Kidney epithelial cell (primary cell): ENCODE results near the gene CACNA1D. TPM values are rescaled to one million over a fixed set of nuclear protein-coding genes. Genes with fewer than 3 reads are reported as not detected.

Experiments
- DNase-seq: peaks from one replicate; pipeline ENCODE4 v3.0.0-alpha.2; 2010; ENCODE audit warnings: low read depth
- H3K27me3 ChIP-seq: 2 replicates; pipeline ENCODE4 v1.6.0; 2011; ENCODE audit warnings: low read length; ENCODE audit not compliant: control insufficient read depth, insufficient read depth
- H3K36me3 ChIP-seq: 2 replicates; pipeline ENCODE4 v1.5.1; 2011; ENCODE audit warnings: low read length; ENCODE audit not compliant: control insufficient read depth, insufficient read depth
- H3K4me3 ChIP-seq: 2 replicates; pipeline ENCODE4 v1.5.1; 2011; ENCODE audit warnings: low read depth, mild to moderate bottlenecking, control low read depth, low read length
- CTCF ChIP-seq: IDR thresholded peaks from 2 replicates; pipeline ENCODE4 v1.5.1; 2011; ENCODE audit warnings: mild to moderate bottlenecking, moderate library complexity, low read length, control low read depth, inconsistent platforms; ENCODE audit not compliant: insufficient read depth, poor library complexity, severe bottlenecking
- total RNA-seq: library from RNA; depleted of rRNA; stranded (reverse); fragments of >200 nt; gene quantifications from 2 replicates; pipeline ENCODE4 v1.2.3, GENCODE V29; 2015

The CACNA1D gene
- total RNA-seq, 1 donor from 2014 or later = 0.21 TPM

GRCh38 chr3:53774414-53774813, 280.0 kb downstream of the CACNA1D start:
- TF ChIP-seq CTCF = no peak
- DNase-seq = no peak
- no peaks in the 10 kb centered on the region for H3K36me3 ChIP-seq
- no peak overlapping the region for H3K4me3 ChIP-seq
- H3K27me3 ChIP-seq = peaks cover 4% of the 10 kb centered on the region

GRCh38 chr3:53775018-53775417, 280.6 kb downstream of the CACNA1D start:
- no peak for DNase-seq
- H3K4me3 ChIP-seq = no peak overlapping the region
- TF ChIP-seq CTCF = no peak
- H3K36me3 ChIP-seq = no peaks in the 10 kb centered on the region
- peaks cover 3% of the 10 kb centered on the region for H3K27me3 ChIP-seq

GRCh38 chr3:53775834-53776251, 281.4 kb downstream of the CACNA1D start:
- no peak for DNase-seq
- Histone ChIP-seq H3K27me3 (no peaks in the 10 kb centered on the region), H3K4me3 (no peak overlapping the region), H3K36me3 (no peaks in the 10 kb centered on the region)
- no peak for TF ChIP-seq CTCF

GRCh38 chr3:53776494-53777101, 282.2 kb downstream of the CACNA1D start:
- Histone ChIP-seq H3K27me3 (no peaks in the 10 kb centered on the region), H3K36me3 (no peaks in the 10 kb centered on the region), H3K4me3 (no peak overlapping the region)
- no peak for TF ChIP-seq CTCF
- DNase-seq = no peak

GRCh38 chr3:53777468-53777867, 283.1 kb downstream of the CACNA1D start:
- TF ChIP-seq CTCF = no peak
- no peak overlapping the region for H3K4me3 ChIP-seq
- no peaks in the 10 kb centered on the region for H3K27me3 ChIP-seq
- no peak for DNase-seq
- H3K36me3 ChIP-seq = no peaks in the 10 kb centered on the region

- no peak for DNase-seq
- H3K27me3 ChIP-seq = peaks cover 2% of the 10 kb centered on the region
- TF ChIP-seq CTCF = no peak
- H3K4me3 ChIP-seq = no peak overlapping the region
- H3K36me3 ChIP-seq = no peaks in the 10 kb centered on the region
Measured at GRCh38 chr3:53778153-53778552, 283.7 kb downstream of the CACNA1D start.
